Measurements from ENCODE around the gene TEX264.

The TEX264 gene

GRCh38 chr3:51681453-51681852, 10.4 kb downstream of the TEX264 start:
- H3K79me1 ChIP-seq (replicated peaks; ENCODE audit: low read length, poor library complexity, severe bottlenecking), result peaks cover 77% of the 10 kb centered on the region
- DNase-seq, result no peak

GRCh38 chr3:51682079-51682478, 11.0 kb downstream of the TEX264 start:
- H4K91ac ChIP-seq (ENCODE audit: low read length), result no peak overlapping the region
- no peak overlapping the region for H3K14ac ChIP-seq (ENCODE audit: low read length in 2 of 2)
- no peak overlapping the region for H3K27ac ChIP-seq (ENCODE audit: low read length, poor library complexity, severe bottlenecking)
- DNase-seq, result peak; percentile 92
- H3K4me3 ChIP-seq (ENCODE audit: insufficient read depth in 1 of 2, low read depth in 1 of 2, low read length in 2 of 2), result no peak overlapping the region
- H2BK15ac ChIP-seq (ENCODE audit: low read depth, poor library complexity, severe bottlenecking), result no peak overlapping the region
- no peak overlapping the region for H2BK12ac ChIP-seq (ENCODE audit: low read length in 2 of 2)
- no peaks in the 10 kb centered on the region for H3K27me3 ChIP-seq (ENCODE audit: control insufficient read depth in 1 of 2, insufficient read depth in 1 of 2, low read length in 2 of 2)
- WGBS, result 8% methylated on average over 4 of the region's 4 CpGs
- H4K8ac ChIP-seq (ENCODE audit: low read length), result no peak overlapping the region
- H3K4me2 ChIP-seq (ENCODE audit: low read length, poor library complexity, severe bottlenecking), result no peak overlapping the region
- H3K4ac ChIP-seq (ENCODE audit: low read depth in 1 of 2, low read length in 2 of 2), result no peak overlapping the region
- H3K9ac ChIP-seq (ENCODE audit: low read length), result peak overlapping the region; percentile 8
- H2BK5ac ChIP-seq (ENCODE audit: low read depth, low read length, poor library complexity, severe bottlenecking), result no peak overlapping the region
- H3K79me1 ChIP-seq (replicated peaks; ENCODE audit: low read length, poor library complexity, severe bottlenecking), result peaks cover 72% of the 10 kb centered on the region
- no peak overlapping the region for H2BK120ac ChIP-seq (ENCODE audit: low read depth, low read length)
- no peaks in the 10 kb centered on the region for H3K9me3 ChIP-seq (ENCODE audit: control insufficient read depth, low read length)
- no peak overlapping the region for H2AK5ac ChIP-seq (ENCODE audit: low read length, severe bottlenecking)
- H3K23ac ChIP-seq (ENCODE audit: low read length in 2 of 2), result no peak overlapping the region
- peaks cover 64 to 67% of the 10 kb centered on the region in 2 experiments for H3K36me3 ChIP-seq (ENCODE audit: control insufficient read depth in 1 of 2, insufficient read depth in 2 of 2, low read depth in 1 of 2, low read length in 2 of 2)
- H2AFZ ChIP-seq (ENCODE audit: low read depth, low read length), result no peak overlapping the region
- peaks cover 8% of the 10 kb centered on the region for H3K4me1 ChIP-seq (ENCODE audit: control insufficient read depth, insufficient read depth, low read depth, low read length)
- H3K18ac ChIP-seq (ENCODE audit: low read depth in 1 of 2, low read length in 2 of 2), result no peak overlapping the region

More at GRCh38 chr3:51681453-51681852, 10.4 kb downstream of the TEX264 start:
- Histone ChIP-seq H3K9ac (ENCODE audit: low read length) (peak overlapping the region; percentile 8), H3K23ac (ENCODE audit: low read length in 2 of 2) (no peak overlapping the region), H2AFZ (ENCODE audit: low read depth, low read length) (no peak overlapping the region), H3K36me3 (ENCODE audit: control insufficient read depth in 1 of 2, insufficient read depth in 2 of 2, low read depth in 1 of 2, low read length in 2 of 2) (peaks cover 64 to 66% of the 10 kb centered on the region in 2 experiments), H2BK15ac (ENCODE audit: low read depth, poor library complexity, severe bottlenecking) (no peak overlapping the region), H4K8ac (ENCODE audit: low read length) (no peak overlapping the region), H2BK5ac (ENCODE audit: low read depth, low read length, poor library complexity, severe bottlenecking) (no peak overlapping the region), H3K18ac (ENCODE audit: low read depth in 1 of 2, low read length in 2 of 2) (no peak overlapping the region), H2BK12ac (ENCODE audit: low read length in 2 of 2) (no peak overlapping the region), H3K14ac (ENCODE audit: low read length in 2 of 2) (no peak overlapping the region), H3K27me3 (ENCODE audit: control insufficient read depth in 1 of 2, insufficient read depth in 1 of 2, low read length in 2 of 2) (no peaks in the 10 kb centered on the region), H3K4me1 (ENCODE audit: control insufficient read depth, insufficient read depth, low read depth, low read length) (peaks cover 6% of the 10 kb centered on the region), H3K9me3 (ENCODE audit: control insufficient read depth, low read length) (no peaks in the 10 kb centered on the region), H4K91ac (ENCODE audit: low read length) (no peak overlapping the region), H2AK5ac (ENCODE audit: low read length, severe bottlenecking) (no peak overlapping the region), H3K4me2 (ENCODE audit: low read length, poor library complexity, severe bottlenecking) (no peak overlapping the region), H3K4ac (ENCODE audit: low read depth in 1 of 2, low read length in 2 of 2) (no peak overlapping the region), H2BK120ac (ENCODE audit: low read depth, low read length) (no peak overlapping the region), H3K4me3 (ENCODE audit: insufficient read depth in 1 of 2, low read depth in 1 of 2, low read length in 2 of 2) (no peak overlapping the region), H3K27ac (ENCODE audit: low read length, poor library complexity, severe bottlenecking) (no peak overlapping the region)
- 78% methylated on average over 3 of the region's 3 CpGs for WGBS

GRCh38 chr3:51682526-51682925, 11.5 kb downstream of the TEX264 start:
- Histone ChIP-seq H2AK5ac (ENCODE audit: low read length, severe bottlenecking) (no peak overlapping the region), H3K9ac (ENCODE audit: low read length) (no peak overlapping the region), H3K4me1 (ENCODE audit: control insufficient read depth, insufficient read depth, low read depth, low read length) (peaks cover 8% of the 10 kb centered on the region), H3K4ac (ENCODE audit: low read depth in 1 of 2, low read length in 2 of 2) (no peak overlapping the region), H2BK5ac (ENCODE audit: low read depth, low read length, poor library complexity, severe bottlenecking) (no peak overlapping the region), H3K14ac (ENCODE audit: low read length in 2 of 2) (no peak overlapping the region), H3K4me2 (ENCODE audit: low read length, poor library complexity, severe bottlenecking) (no peak overlapping the region), H3K36me3 (ENCODE audit: control insufficient read depth in 1 of 2, insufficient read depth in 2 of 2, low read depth in 1 of 2, low read length in 2 of 2) (peaks cover 64 to 67% of the 10 kb centered on the region in 2 experiments), H4K91ac (ENCODE audit: low read length) (no peak overlapping the region), H3K4me3 (ENCODE audit: insufficient read depth in 1 of 2, low read depth in 1 of 2, low read length in 2 of 2) (no peak overlapping the region), H3K27me3 (ENCODE audit: control insufficient read depth in 1 of 2, insufficient read depth in 1 of 2, low read length in 2 of 2) (no peaks in the 10 kb centered on the region), H3K18ac (ENCODE audit: low read depth in 1 of 2, low read length in 2 of 2) (no peak overlapping the region), H2BK12ac (ENCODE audit: low read length in 2 of 2) (no peak overlapping the region), H3K9me3 (ENCODE audit: control insufficient read depth, low read length) (no peaks in the 10 kb centered on the region), H2BK15ac (ENCODE audit: low read depth, poor library complexity, severe bottlenecking) (no peak overlapping the region), H2BK120ac (ENCODE audit: low read depth, low read length) (no peak overlapping the region), H3K23ac (ENCODE audit: low read length in 2 of 2) (no peak overlapping the region), H3K79me1 (replicated peaks; ENCODE audit: low read length, poor library complexity, severe bottlenecking) (peaks cover 68% of the 10 kb centered on the region), H3K27ac (ENCODE audit: low read length, poor library complexity, severe bottlenecking) (no peak overlapping the region), H2AFZ (ENCODE audit: low read depth, low read length) (no peak overlapping the region), H4K8ac (ENCODE audit: low read length) (no peak overlapping the region)
- no peak for DNase-seq
- 73% methylated on average over 7 of the region's 7 CpGs for WGBS

- no peak for DNase-seq
- Histone ChIP-seq H2AK5ac (ENCODE audit: low read length, severe bottlenecking) (no peak overlapping the region), H2BK120ac (ENCODE audit: low read depth, low read length) (no peak overlapping the region), H3K27me3 (ENCODE audit: control insufficient read depth in 1 of 2, insufficient read depth in 1 of 2, low read length in 2 of 2) (no peaks in the 10 kb centered on the region), H3K79me1 (replicated peaks; ENCODE audit: low read length, poor library complexity, severe bottlenecking) (peaks cover 60% of the 10 kb centered on the region), H3K9me3 (ENCODE audit: control insufficient read depth, low read length) (no peaks in the 10 kb centered on the region), H3K4me3 (ENCODE audit: insufficient read depth in 1 of 2, low read depth in 1 of 2, low read length in 2 of 2) (no peak overlapping the region), H2BK5ac (ENCODE audit: low read depth, low read length, poor library complexity, severe bottlenecking) (no peak overlapping the region), H3K4me2 (ENCODE audit: low read length, poor library complexity, severe bottlenecking) (no peak overlapping the region), H3K18ac (ENCODE audit: low read depth in 1 of 2, low read length in 2 of 2) (no peak overlapping the region), H3K9ac (ENCODE audit: low read length) (no peak overlapping the region), H2BK15ac (ENCODE audit: low read depth, poor library complexity, severe bottlenecking) (no peak overlapping the region), H4K91ac (ENCODE audit: low read length) (no peak overlapping the region), H3K23ac (ENCODE audit: low read length in 2 of 2) (no peak overlapping the region), H2AFZ (ENCODE audit: low read depth, low read length) (no peak overlapping the region), H4K8ac (ENCODE audit: low read length) (no peak overlapping the region), H3K36me3 (ENCODE audit: control insufficient read depth in 1 of 2, insufficient read depth in 2 of 2, low read depth in 1 of 2, low read length in 2 of 2) (peaks cover 67 to 69% of the 10 kb centered on the region in 2 experiments), H3K4me1 (ENCODE audit: control insufficient read depth, insufficient read depth, low read depth, low read length) (peaks cover 8% of the 10 kb centered on the region), H3K4ac (ENCODE audit: low read depth in 1 of 2, low read length in 2 of 2) (no peak overlapping the region), H3K14ac (ENCODE audit: low read length in 2 of 2) (no peak overlapping the region), H2BK12ac (ENCODE audit: low read length in 2 of 2) (no peak overlapping the region), H3K27ac (ENCODE audit: low read length, poor library complexity, severe bottlenecking) (no peak overlapping the region)
- 51% methylated on average over 2 of the region's 2 CpGs for WGBS
These were observed 12.5 kb downstream of the TEX264 start for GRCh38 chr3:51683566-51683965.
